Measurements from ENCODE around the gene TRABD2A. TPM values are rescaled to one million over a fixed set of nuclear protein-coding genes. Genes with fewer than 3 reads are reported as not detected.

TRABD2A gene
- total RNA-seq, 6 experiments from 2014 or later, result 0.20 to 2.4 (median 0.43) TPM; not detected in 1

DNA sequence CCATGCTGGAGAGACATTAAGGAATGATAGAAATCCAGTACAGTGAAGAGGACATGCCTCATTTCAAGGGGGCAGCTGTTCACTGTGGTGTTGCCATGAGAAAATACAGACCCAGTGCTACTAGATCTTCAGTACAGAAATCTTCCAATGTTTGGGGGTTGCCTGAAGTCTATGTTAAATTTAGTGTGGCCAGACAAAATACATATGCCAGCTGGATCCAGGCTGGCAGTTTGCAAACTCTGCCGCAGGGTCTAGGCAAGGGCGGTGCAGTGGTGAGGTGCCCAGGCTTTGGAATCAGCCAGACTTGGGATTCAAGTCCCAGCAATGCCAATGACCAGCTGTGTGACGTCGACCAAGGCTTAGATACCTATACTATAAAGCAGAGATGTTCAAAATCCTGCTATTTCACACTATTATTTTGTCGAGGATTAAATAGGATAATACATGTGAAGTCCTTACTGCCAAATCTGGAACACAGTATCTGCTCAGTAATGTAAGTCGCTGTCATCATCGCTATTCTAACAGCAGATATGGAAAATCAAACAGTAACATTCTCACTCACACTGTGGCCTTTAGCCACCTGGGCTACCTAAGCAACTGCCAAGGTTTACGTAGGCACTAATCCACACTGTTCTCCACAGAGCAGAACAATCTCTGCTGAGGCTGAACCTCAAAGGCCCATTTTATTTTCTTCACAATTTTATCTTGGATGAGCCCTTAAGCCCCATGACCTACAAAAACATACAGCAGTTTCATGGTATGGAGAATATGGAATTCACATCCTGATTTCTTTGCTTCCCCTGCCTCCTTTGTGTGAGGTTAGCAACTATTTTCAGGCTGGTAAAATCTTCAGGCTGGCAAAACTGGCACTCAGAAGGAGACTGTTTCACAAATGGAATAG, 18.7 kb upstream of the TRABD2A start:
- no peaks in the 10 kb centered on the region for H3K9me3 ChIP-seq
- no peaks in the 10 kb centered on the region for H3K36me3 ChIP-seq
- no peak for DNase-seq
- intact Hi-C loops (cut with DNase I), result no loop called here
- no peaks in the 10 kb centered on the region for H3K27me3 ChIP-seq
- no peak overlapping the region for H3K4me3 ChIP-seq
- TF ChIP-seq CTCF (IDR thresholded peaks at IDR 0.05) (no peak), POLR2A (IDR thresholded peaks at IDR 0.05) (no peak)
- ATAC-seq, result peak in 2 of 4 donors; percentile 48 to 59
- H3K27ac ChIP-seq, result no peak overlapping the region
- peaks cover 0 to under 1% (median 0%) of the 10 kb centered on the region in 4 donors for H3K4me1 ChIP-seq
- WGBS (ENCODE audit: insufficient coverage, low coverage, low lambda C conversion rate, missing lambda C conversion rate), result 50% methylated on average over 5 of the region's 8 CpGs

GRCh38 chr2:84897773-84898172, 16.9 kb upstream of the TRABD2A start:
- TF ChIP-seq CTCF (IDR thresholded peaks at IDR 0.05), result no peak
- no peak for TF ChIP-seq POLR2A (IDR thresholded peaks at IDR 0.05)
- Histone ChIP-seq H3K36me3 (no peaks in the 10 kb centered on the region), H3K4me3 (no peak overlapping the region), H3K4me1 (peaks cover 0 to 7% (median 0%) of the 10 kb centered on the region in 4 donors), H3K27ac (no peak overlapping the region), H3K9me3 (no peaks in the 10 kb centered on the region), H3K27me3 (no peaks in the 10 kb centered on the region)
- no peak for ATAC-seq
- no peak for DNase-seq
- 54% methylated on average over 1 of the region's 1 CpG for WGBS (ENCODE audit: insufficient coverage, low coverage, low lambda C conversion rate, missing lambda C conversion rate)
- intact Hi-C loops (cut with DNase I), result no loop called here

DNA sequence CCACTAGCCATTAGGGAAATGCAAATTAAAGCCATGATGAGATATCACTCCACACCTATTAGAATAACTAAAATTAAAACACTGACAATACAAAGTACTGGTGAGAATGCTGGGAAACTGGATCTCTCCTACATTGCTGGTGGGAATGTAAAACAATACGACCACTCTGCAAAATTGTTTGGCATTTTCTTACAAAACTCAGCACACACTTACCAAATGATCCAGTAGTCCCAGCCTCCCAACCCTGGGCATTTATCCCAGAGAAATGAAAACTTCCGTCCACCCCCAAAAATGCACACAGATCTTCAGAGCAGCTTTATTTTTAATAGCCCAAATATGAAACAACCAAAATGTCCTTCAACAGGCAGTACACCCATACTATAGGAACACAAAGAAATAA, 15.7 kb upstream of the TRABD2A start:
- intact Hi-C loops (cut with DNase I), result no loop called here
- TF ChIP-seq CTCF (IDR thresholded peaks at IDR 0.05), result no peak
- no peak for TF ChIP-seq POLR2A (IDR thresholded peaks at IDR 0.05)
- no peak for ATAC-seq
- Histone ChIP-seq H3K4me3 (no peak overlapping the region), H3K9me3 (no peaks in the 10 kb centered on the region), H3K36me3 (no peaks in the 10 kb centered on the region), H3K27me3 (no peaks in the 10 kb centered on the region), H3K27ac (no peak overlapping the region), H3K4me1 (peaks cover 0 to 7% (median 0%) of the 10 kb centered on the region in 4 donors)
- WGBS (ENCODE audit: insufficient coverage, low coverage, low lambda C conversion rate, missing lambda C conversion rate), result 78% methylated on average over 2 of the region's 2 CpGs
- no peak for DNase-seq

DNA sequence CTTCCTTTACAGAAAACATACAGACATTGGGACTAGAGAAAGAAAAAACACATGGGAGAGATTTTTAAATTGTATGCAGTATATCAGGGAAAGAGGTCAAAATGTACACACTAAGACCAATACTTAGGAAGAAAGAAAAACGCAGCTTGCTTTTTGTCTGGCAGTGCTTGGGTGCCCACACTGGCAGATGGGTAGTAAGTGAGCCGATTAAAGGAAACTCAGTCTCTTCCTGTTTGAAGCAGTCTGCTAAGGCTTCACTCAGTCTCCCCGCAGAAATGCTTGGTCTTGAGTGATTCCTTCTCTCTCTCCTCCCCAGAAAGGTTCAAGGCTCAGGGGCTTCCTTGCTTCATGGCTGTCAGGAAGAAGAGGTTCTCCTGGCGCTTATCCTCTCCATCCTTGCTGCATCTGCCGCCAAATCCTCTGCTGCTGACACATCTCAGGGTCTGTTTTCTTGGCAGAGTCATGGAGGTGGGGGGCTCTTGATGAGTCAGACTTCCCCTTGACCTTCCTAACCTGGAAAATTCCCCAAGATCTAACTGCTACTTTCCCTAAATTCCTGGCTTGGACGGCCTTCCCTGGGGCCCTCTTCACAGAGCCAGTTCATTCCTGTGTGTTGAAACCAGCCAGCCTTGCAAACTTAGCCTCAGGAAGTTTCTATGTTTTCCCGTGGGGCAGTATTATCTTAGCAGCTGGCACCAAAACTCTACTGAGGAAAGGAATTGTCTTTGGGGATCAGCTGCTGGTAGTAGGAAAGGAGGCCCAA, 14.1 kb upstream of the TRABD2A start:
- no peaks in the 10 kb centered on the region for H3K36me3 ChIP-seq
- 58% methylated on average over 4 of the region's 7 CpGs for WGBS (ENCODE audit: insufficient coverage, low coverage, low lambda C conversion rate, missing lambda C conversion rate)
- H3K27ac ChIP-seq, result no peak overlapping the region
- no peaks in the 10 kb centered on the region for H3K27me3 ChIP-seq
- H3K9me3 ChIP-seq, result no peaks in the 10 kb centered on the region
- ATAC-seq, result peak; percentile 21 to 41 (median 41)
- peaks cover 0 to 7% (median 0%) of the 10 kb centered on the region in 4 donors for H3K4me1 ChIP-seq
- no peak for DNase-seq
- H3K4me3 ChIP-seq, result no peak overlapping the region
- intact Hi-C loops (cut with DNase I), result no loop called here
- no peak for TF ChIP-seq CTCF (IDR thresholded peaks at IDR 0.05)
- TF ChIP-seq POLR2A (IDR thresholded peaks at IDR 0.05), result no peak
